Inferior parietal cortex (tissue), 1 donor: ENCODE measurements around the gene TET2.
A peak's percentile ranks its signal among the peaks of the same experiment; 100 is the strongest.

Experiments
- DNase-seq: peaks from one replicate; pipeline ENCODE4 v3.0.0-alpha.2; 2016; ENCODE audit errors: extremely low spot score

The TET2 gene

DNA sequence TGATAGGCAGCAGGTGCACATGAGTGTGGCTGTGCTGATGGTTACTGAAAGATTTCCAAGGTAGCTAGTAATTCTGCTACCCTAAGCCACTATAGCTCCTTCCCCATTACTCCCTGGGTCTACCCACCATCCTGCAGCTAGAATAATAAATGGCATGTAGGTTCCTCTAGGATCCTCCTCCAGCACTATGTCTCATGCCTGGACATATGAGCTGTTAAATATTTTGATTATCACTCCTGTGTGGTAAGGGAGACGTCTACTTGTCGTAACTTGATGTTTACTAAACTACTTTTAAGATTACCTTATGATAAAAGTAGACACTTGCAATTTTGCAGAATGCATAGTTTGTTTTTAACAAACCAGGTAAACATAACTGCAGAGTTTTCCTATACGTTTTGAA is 35.5 kb downstream of the TET2 start:
- DNase-seq: no peak

DNA sequence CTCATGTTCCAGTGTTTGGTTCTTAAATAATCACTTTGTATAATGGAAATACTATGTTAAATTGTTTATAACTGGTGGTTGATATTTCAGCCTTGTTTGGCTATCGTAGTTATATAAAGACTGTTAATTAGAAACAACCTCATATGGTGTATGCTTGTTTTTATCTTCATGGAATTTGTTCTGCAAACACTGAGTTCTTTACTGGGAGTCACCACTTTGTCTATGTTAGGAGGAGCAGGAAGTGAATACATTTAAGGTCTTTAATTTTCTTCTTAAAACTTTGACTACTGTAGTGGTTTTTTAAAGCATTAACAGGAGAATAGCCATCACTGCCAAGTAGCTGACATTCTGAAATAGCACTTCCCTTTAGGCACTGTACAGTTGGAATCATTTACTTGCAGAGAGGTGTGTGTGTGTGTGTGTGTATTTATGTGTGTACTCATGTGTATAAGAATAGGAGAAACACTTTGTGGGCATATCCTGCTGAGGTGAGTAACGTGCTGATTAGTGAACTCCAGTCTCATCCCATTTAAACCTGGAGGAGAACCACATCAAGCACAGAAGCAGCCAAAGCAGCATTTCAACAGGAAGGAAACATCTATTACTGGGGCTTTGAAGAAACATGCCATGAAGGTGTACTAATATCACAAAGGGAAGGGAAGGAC is 37.8 kb downstream of the TET2 start:
- no peak for DNase-seq

DNA sequence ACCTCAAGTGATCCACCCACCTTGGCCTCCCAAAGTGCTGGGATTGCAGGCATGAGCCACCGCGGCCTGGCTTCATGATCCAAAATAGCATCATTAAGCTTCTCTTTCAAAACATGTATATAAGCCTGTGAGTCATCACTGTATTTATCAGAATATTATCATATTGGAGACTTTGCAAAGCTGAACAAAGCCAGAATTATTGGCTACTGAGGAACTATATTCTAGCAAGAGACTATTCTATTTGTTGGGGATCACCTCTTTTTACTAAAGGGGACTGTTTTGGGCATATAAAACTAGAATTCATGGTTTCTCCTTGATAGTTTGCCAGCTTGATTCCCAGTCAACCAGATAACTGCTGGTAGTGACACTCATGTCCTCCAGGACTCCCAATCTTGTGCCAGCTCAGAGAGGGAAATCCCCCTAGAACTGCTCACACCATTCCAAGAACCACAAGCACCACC is 40.1 kb downstream of the TET2 start:
- DNase-seq: no peak

DNA sequence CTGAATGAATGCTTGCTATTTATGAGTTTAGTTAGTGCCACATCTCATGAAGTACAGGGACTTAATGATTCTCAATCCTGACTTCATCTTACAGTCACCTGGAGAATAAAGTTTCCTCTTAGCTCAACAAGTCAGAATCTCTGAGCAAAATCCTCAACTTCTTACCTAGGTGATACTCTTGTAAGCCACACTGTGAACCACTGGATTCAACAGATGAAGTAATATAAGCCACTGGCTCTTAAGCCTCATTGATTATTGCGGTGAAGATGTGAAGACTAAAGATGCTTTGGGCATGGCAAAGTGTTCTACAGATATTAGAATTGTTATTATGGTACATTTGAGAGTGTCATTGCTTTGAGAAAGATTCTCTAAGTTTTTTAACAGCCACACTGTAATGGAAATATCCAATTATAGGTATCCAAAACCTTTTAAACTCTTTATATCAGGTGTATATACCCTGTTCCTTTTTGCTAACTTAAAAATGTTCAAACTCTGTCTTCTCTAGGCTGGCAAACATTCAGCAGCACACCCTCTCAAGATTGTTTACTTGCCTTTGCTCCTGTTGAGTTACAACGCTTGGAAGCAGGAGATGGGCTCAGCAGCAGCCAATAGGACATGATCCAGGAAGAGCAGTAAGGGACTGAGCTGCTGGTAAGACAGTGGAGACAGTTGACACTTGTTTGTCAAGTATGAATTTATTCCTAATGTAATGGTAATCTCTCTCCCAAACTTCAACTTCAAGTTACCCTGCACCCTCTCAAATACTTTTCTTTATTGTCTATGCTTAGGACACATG is 43.4 kb downstream of the TET2 start:
- no peak for DNase-seq

GRCh38 chr4:105191621-105192210 is 45.0 kb downstream of the TET2 start:
- no peak for DNase-seq

- DNase-seq: no peak
Observed at GRCh38 chr4:105192474-105192873, 45.8 kb downstream of the TET2 start.

DNA sequence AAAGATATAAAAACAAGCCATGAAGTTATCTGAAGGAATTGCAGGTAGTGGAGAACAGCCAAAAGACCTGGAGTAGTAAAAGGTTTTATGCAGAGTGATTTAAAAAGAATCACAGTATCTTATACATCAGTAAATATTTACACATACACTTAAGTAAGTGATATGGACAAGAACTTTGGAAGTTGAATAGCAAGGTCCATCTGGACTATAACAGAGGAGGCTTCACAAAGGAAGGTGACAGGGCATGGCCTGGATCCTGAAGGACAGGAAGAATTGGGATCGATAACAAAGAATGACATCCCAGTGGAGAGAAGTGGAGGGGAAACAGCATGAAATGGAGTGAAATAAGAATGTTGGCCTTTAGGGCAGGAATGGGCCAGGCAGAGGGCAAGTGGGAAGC is 46.2 kb downstream of the TET2 start:
- DNase-seq: no peak

GRCh38 chr4:105193536-105193935 is 46.9 kb downstream of the TET2 start:
- no peak for DNase-seq

DNA sequence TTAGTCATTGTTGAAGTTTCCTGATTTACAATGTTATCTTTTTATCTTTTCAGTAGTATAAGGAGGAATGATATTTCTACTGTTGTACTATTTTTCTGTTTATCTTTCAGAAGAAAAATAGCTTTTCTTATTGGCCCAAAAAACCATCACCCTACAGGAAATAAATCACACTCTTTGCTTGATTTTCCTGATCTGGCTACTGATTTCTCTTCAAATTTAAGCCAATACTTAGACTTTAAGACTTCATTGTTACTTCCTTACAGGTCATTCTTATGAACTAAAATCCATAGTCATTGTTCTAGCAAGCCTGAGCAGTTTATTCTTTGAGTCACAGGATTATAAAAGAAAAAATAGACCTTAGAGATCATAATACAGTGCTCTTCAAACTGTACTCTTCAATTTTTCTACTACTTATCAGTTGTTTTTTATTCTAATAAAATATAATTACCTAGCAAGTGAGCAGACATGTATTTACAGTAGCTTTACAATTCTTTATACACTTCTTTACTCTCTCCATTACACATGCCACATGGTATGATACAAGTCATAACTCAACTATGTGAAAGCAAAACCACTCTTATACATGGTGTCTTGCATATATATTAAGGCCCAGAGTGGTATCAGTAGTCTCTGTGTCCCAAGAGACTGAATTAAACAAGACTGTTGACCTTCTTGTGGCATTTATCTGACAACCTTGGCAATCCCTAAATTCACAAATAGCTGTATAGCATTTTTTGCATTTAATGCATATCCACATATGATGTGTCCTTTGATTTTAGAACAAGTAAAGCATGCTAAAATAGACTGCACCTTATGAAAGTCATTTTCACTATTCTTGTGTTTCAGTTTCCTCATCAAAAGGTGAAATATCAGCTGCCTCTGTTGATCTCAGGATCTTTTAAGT is 47.9 kb downstream of the TET2 start:
- DNase-seq: no peak

GRCh38 chr4:105196523-105197145 is 50.0 kb downstream of the TET2 start:
- DNase-seq: no peak

DNA sequence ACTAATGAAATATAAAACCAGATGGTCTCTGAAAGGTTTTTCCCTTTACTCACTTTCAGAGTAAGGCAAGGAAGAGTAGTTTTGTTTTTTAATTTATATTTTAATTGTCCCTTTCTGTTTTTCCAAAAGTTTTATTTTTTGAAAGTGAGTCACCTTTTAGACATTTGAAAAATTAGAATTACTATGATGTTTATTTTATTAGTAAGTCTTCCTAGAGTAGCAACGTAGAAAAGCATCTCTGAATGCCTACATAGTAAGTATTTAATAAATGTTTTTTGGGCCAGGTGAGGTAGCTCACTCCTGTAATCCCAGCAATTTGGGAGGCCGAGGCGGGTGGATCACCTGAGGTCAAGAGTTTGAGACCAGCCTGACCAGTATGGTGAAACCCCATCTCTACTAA is 51.1 kb downstream of the TET2 start:
- no peak for DNase-seq

- DNase-seq: no peak
Observed at GRCh38 chr4:105198541-105198940, 51.9 kb downstream of the TET2 start.

GRCh38 chr4:105206214-105206613 is 59.5 kb downstream of the TET2 start:
- DNase-seq: no peak

DNA sequence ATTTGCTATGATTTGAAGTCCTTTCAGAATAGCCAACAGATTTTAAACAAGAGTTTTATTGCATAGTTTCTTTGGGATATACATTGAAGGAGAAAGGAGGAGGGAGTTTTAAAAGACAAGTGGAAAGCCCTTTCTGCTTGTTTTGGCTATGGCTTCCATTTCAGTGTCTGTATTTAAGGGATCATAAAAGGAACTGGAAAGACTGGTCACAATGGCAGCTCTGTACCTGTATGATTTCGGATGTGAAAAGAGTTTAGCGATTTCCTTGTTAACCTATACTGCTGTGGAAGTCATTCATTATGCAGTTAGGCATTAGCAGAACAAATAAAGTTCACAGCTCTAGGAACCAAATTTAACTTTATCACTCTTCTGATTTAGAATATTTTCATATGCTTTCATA is 60.7 kb downstream of the TET2 start:
- no peak for DNase-seq

DNA sequence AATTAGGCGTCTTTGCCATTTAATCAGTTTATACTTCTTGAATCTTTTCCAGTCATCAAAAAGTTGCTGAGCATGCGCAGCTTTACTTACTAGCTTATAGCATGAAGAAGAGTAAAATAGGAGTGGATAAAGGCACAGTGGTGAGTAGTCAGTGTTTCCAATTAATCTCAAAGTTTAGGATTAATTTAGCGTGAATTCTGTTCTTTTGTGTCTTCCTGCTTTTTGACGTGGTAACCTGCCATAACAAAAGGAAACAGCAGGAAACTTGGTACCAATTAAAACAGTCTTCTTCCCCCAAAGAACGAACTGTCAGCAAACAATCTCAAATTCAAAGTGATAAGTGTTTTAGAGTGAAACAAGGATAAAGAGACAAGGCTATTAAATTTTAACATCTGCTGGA is 61.9 kb downstream of the TET2 start:
- no peak for DNase-seq

DNA sequence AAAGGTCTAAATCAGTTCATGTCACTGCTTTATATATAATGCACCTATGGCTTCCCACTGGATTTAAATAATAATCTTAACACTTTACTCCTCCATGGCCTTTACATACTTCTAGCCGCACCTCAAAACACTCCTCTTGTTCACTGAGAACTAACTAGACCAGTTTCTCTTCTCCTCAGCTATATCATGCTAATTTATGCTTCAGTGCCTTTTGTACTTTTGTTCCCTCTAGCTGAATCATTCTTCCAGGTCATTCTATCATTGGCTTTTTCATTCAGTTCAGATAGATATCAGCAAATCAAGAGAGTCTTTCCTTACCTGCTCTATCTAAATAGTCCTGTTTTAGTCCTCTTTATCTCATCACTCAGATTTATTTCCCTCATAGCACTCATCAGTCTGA is 64.2 kb downstream of the TET2 start:
- DNase-seq: no peak

- DNase-seq: peak; percentile 22
Observed at GRCh38 chr4:105215609-105216313, 69.1 kb downstream of the TET2 start.

GRCh38 chr4:105225500-105225899 is 78.8 kb downstream of the TET2 start:
- DNase-seq: no peak

- no peak for DNase-seq
Observed at GRCh38 chr4:105227054-105227453, 80.4 kb downstream of the TET2 start.

- DNase-seq: no peak
Observed at GRCh38 chr4:105230287-105230686, 83.6 kb downstream of the TET2 start.

DNA sequence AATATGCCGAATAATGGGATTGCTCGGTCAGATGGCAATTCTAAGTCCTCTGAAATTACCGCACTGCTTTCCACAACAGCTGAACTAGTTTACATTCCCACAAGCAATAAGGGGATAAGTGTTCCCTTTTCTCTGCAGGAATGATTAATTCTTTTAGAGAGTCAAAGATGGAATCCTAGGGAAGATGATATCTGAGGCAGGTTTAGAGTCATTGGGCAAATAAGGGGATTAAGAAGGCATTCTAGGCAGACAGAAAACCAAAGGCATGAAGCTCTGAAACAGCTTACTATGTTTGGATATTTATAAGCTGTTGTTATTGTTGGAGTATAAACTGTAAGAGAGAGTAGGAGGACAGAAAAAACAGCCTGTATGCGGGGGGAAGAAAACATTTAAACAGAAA is 85.7 kb downstream of the TET2 start:
- no peak for DNase-seq
